Skeletal muscle tissue (tissue), 4 donors: ENCODE measurements around the gene KRTAP10-1. TPM values are rescaled to one million over a fixed set of nuclear protein-coding genes. Genes with fewer than 3 reads are reported as not detected.
"Not testable (repeated sequence)": the region's sequence is repeated elsewhere in the genome, so short reads cannot be mapped to it uniquely, and the experiment has no call there.

ENCODE experiments used
- H3K27ac ChIP-seq: one replicate; pipeline ENCODE4 v1.7.0; 2013; ENCODE audit warnings: mild to moderate bottlenecking, low read depth, low read length, inconsistent platforms
- H3K27me3 ChIP-seq, 3 donors: one replicate each; pipeline ENCODE4 v1.7.0; 2013; ENCODE audit warnings: low read length in 3 of 3; ENCODE audit not compliant: control insufficient read depth in 3 of 3, insufficient read depth in 3 of 3
- H3K36me3 ChIP-seq, 3 donors: one replicate each; pipeline ENCODE4 v1.7.0; 2013; ENCODE audit warnings: low read length in 3 of 3; ENCODE audit not compliant: control insufficient read depth in 3 of 3, insufficient read depth in 3 of 3
- H3K4me1 ChIP-seq, 3 donors: one replicate each; pipeline ENCODE4 v1.7.0; 2013; ENCODE audit warnings: low read length in 3 of 3, mild to moderate bottlenecking in 3 of 3; ENCODE audit not compliant: control insufficient read depth in 3 of 3, insufficient read depth in 3 of 3
- H3K4me3 ChIP-seq, 3 donors: one replicate each; pipeline ENCODE4 v1.7.0; 2013; ENCODE audit warnings: low read length in 3 of 3
- H3K9ac ChIP-seq, 3 donors: one replicate each; pipeline ENCODE4 v1.7.0; 2013; ENCODE audit warnings: low read length in 3 of 3, mild to moderate bottlenecking in 3 of 3, moderate library complexity in 2 of 3, low read depth in 1 of 3
- H3K9me3 ChIP-seq, 3 donors: one replicate each; pipeline ENCODE4 v1.7.0; 2013; ENCODE audit warnings: low read length in 3 of 3; ENCODE audit not compliant: control insufficient read depth in 3 of 3
- total RNA-seq: library from RNA; depleted of rRNA; stranded (reverse); fragments of >200 nt; gene quantifications from one replicate; pipeline ENCODE4 v1.2.3, GENCODE V29; 2014
- donor health status: Osteomylitis.

Gene KRTAP10-1
- not detected for total RNA-seq

- Histone ChIP-seq H3K9me3 (peaks cover 0 to 6% (median 2%) of the 10 kb centered on the region in 3 donors), H3K27ac (no peak within 1 kb of the TSS), H3K4me3 (no peak within 1 kb of the TSS), H3K4me1 (no peaks in the 10 kb centered on the region), H3K36me3 (no peaks in the 10 kb centered on the region), H3K27me3 (peaks cover 15 to 39% (median 20%) of the 10 kb centered on the region in 3 donors), H3K9ac (no peak within 1 kb of the TSS)
Observed at GRCh38 chr21:44539991-44540666, at the start of gene KRTAP10-1. Gene KRTAP10-1, minus strand, starts transcription at chr21:44540195. Its CDS starts 45 bp downstream, at chr21:44540150.

GRCh38 chr21:44589094-44589493 lies 49.1 kb upstream of the KRTAP10-1 start:
- H3K27me3 ChIP-seq: peaks cover 27 to 49% (median 46%) of the 10 kb centered on the region in 3 donors
- H3K4me3 ChIP-seq: no peak overlapping the region
- H3K27ac ChIP-seq: no peak overlapping the region

GRCh38 chr21:44585892-44586291 lies 45.9 kb upstream of the KRTAP10-1 start:
- peaks cover 18 to 38% (median 35%) of the 10 kb centered on the region in 3 donors for H3K27me3 ChIP-seq
- no peak overlapping the region for H3K27ac ChIP-seq
- no peaks in the 10 kb centered on the region for H3K36me3 ChIP-seq
- H3K9ac ChIP-seq: no peak overlapping the region
- H3K9me3 ChIP-seq: peaks cover 1 to 20% (median 5%) of the 10 kb centered on the region in 3 donors
- H3K4me1 ChIP-seq: no peaks in the 10 kb centered on the region
- no peak overlapping the region for H3K4me3 ChIP-seq

More at GRCh38 chr21:44589094-44589493, 49.1 kb upstream of the KRTAP10-1 start:
- Histone ChIP-seq H3K36me3 (no peaks in the 10 kb centered on the region), H3K4me1 (peaks cover 3 to 14% (median 6%) of the 10 kb centered on the region in 3 donors), H3K9me3 (peaks cover 0 to 13% (median 2%) of the 10 kb centered on the region in 3 donors), H3K9ac (no peak overlapping the region)

- Histone ChIP-seq H3K27me3 (peaks cover 11 to 41% (median 24%) of the 10 kb centered on the region in 3 donors), H3K4me3 (no peak overlapping the region), H3K9ac (no peak overlapping the region), H3K4me1 (no peaks in the 10 kb centered on the region), H3K36me3 (no peaks in the 10 kb centered on the region), H3K9me3 (peaks cover 1 to 21% (median 2%) of the 10 kb centered on the region in 3 donors), H3K27ac (no peak overlapping the region)
Observed at GRCh38 chr21:44583800-44584147, 43.8 kb upstream of the KRTAP10-1 start.

GRCh38 chr21:44583089-44583799 lies 43.2 kb upstream of the KRTAP10-1 start:
- Histone ChIP-seq H3K36me3 (no peaks in the 10 kb centered on the region), H3K4me3 (no peak overlapping the region), H3K27ac (no peak overlapping the region), H3K4me1 (no peaks in the 10 kb centered on the region), H3K9me3 (peaks cover 1 to 21% (median 2%) of the 10 kb centered on the region in 3 donors), H3K9ac (no peak overlapping the region), H3K27me3 (peaks cover 14 to 46% (median 24%) of the 10 kb centered on the region in 3 donors)

GRCh38 chr21:44582055-44582454 lies 42.1 kb upstream of the KRTAP10-1 start:
- Histone ChIP-seq H3K4me1 (no peaks in the 10 kb centered on the region), H3K36me3 (no peaks in the 10 kb centered on the region), H3K27ac (no peak overlapping the region), H3K9me3 (peaks cover 1 to 20% (median 6%) of the 10 kb centered on the region in 3 donors), H3K4me3 (no peak overlapping the region), H3K9ac (no peak overlapping the region), H3K27me3 (peaks cover 14 to 46% (median 27%) of the 10 kb centered on the region in 3 donors)

- peaks cover 14 to 42% (median 26%) of the 10 kb centered on the region in 3 donors for H3K27me3 ChIP-seq
- no peaks in the 10 kb centered on the region for H3K36me3 ChIP-seq
- H3K4me3 ChIP-seq: no peak overlapping the region
- H3K9ac ChIP-seq: no peak overlapping the region
- no peak overlapping the region for H3K27ac ChIP-seq
- H3K9me3 ChIP-seq: peaks cover 1 to 15% (median 6%) of the 10 kb centered on the region in 3 donors
- H3K4me1 ChIP-seq: no peaks in the 10 kb centered on the region
Observed at GRCh38 chr21:44581158-44581557, 41.2 kb upstream of the KRTAP10-1 start.

GRCh38 chr21:44580231-44580821 lies 40.3 kb upstream of the KRTAP10-1 start, which contains the start of gene KRTAP10-5:
Gene KRTAP10-5, minus strand, starts transcription at chr21:44580604. Its CDS starts 26 bp downstream, at chr21:44580578.
- H3K9me3 ChIP-seq: peaks cover 1 to 11% (median 6%) of the 10 kb centered on the region in 3 donors

GRCh38 chr21:44579833-44580144 lies 39.8 kb upstream of the KRTAP10-1 start:
- Histone ChIP-seq H3K9ac (no peak overlapping the region), H3K36me3 (no peaks in the 10 kb centered on the region), H3K27me3 (peaks cover 10 to 36% (median 29%) of the 10 kb centered on the region in 3 donors), H3K4me1 (no peaks in the 10 kb centered on the region), H3K27ac (no peak overlapping the region), H3K4me3 (no peak overlapping the region), H3K9me3 (peaks cover 1 to 8% (median 6%) of the 10 kb centered on the region in 3 donors)

More at GRCh38 chr21:44580231-44580821, 40.3 kb upstream of the KRTAP10-1 start, which contains the start of gene KRTAP10-5:
- not testable (repeated sequence) for H3K27ac ChIP-seq, H3K4me1 ChIP-seq, H3K9ac ChIP-seq, H3K36me3 ChIP-seq, H3K4me3 ChIP-seq
- H3K27me3 ChIP-seq: peaks cover 10 to 35% (median 26%) of the 10 kb centered on the region in 3 donors
